HG03064 (cell line): ENCODE data around the gene MED8.
A peak's percentile ranks its signal among the peaks of the same experiment; 100 is the strongest.

Experiments
- ATAC-seq: cut with Tn5 transposase; IDR thresholded peaks from one replicate; pipeline ENCODE4 v1.9.1; 2021; ENCODE audit warnings: low read depth; ENCODE audit not compliant: unreplicated experiment

MED8 gene

GRCh38 chr1:43389326-43390313 is at the start of gene MED8, which contains the start of gene SZT2:
Gene MED8 (minus strand): TSS chr1:43389800. CDS start chr1:43389764, 36 bp downstream.
Gene SZT2 (plus strand): TSS chr1:43389899. CDS start chr1:43389969, 70 bp downstream.
- peak; percentile 85 for ATAC-seq

GRCh38 chr1:43438953-43439581 is 49.5 kb upstream of the MED8 start:
- ATAC-seq, result no peak

GRCh38 chr1:43438576-43438952 is 49.0 kb upstream of the MED8 start:
- no peak for ATAC-seq

- no peak for ATAC-seq
These were observed 48.4 kb upstream of the MED8 start for GRCh38 chr1:43438006-43438405.

- no peak for ATAC-seq
These were observed 47.7 kb upstream of the MED8 start for GRCh38 chr1:43437031-43437973.

- no peak for ATAC-seq
These were observed 46.8 kb upstream of the MED8 start for GRCh38 chr1:43436371-43436770.

- no peak for ATAC-seq
These were observed 45.8 kb upstream of the MED8 start for GRCh38 chr1:43435146-43436145.

- no peak for ATAC-seq
These were observed 44.7 kb upstream of the MED8 start for GRCh38 chr1:43434256-43434655.

- ATAC-seq, result no peak
These were observed 43.3 kb upstream of the MED8 start for GRCh38 chr1:43432907-43433306.

GRCh38 chr1:43432171-43432860 is 42.7 kb upstream of the MED8 start:
- ATAC-seq, result no peak

GRCh38 chr1:43431676-43432075 is 42.1 kb upstream of the MED8 start:
- no peak for ATAC-seq

GRCh38 chr1:43430831-43431230 is 41.2 kb upstream of the MED8 start:
- no peak for ATAC-seq

- ATAC-seq, result no peak
These were observed 38.3 kb upstream of the MED8 start for GRCh38 chr1:43427941-43428340.

- no peak for ATAC-seq
These were observed 37.9 kb upstream of the MED8 start for GRCh38 chr1:43427524-43427923.

- ATAC-seq, result no peak
These were observed 36.6 kb upstream of the MED8 start for GRCh38 chr1:43426221-43426620.

GRCh38 chr1:43425045-43425444 is 35.4 kb upstream of the MED8 start:
- ATAC-seq, result no peak

- no peak for ATAC-seq
These were observed 34.3 kb upstream of the MED8 start for GRCh38 chr1:43423672-43424550.
